Measurements from ENCODE around the gene GRIK4.
"Not testable (repeated sequence)": the region's sequence is repeated elsewhere in the genome, so short reads cannot be mapped to it uniquely, and the experiment has no call there.

Gene GRIK4

DNA sequence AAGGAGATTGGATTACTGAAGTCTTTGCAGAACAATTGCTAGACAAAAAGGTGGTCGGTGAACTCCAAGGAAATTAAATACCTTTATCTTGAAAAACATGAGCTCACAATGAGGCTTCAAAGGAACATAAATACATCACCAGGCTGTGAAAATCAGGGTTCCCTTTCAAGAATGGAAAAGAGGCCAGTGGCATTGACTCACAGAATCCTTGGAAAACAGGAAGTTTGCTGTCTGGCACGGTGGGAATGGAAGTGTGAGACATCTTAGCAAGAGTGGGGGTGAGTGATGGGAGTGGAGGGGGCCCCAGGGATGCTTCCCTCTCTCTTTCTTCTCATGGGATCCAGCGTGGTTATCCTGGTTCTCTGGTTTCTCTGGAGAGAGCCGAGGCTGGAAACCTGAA lies 463.4 kb downstream of the GRIK4 start:
- no peak for FAIRE-seq

DNA sequence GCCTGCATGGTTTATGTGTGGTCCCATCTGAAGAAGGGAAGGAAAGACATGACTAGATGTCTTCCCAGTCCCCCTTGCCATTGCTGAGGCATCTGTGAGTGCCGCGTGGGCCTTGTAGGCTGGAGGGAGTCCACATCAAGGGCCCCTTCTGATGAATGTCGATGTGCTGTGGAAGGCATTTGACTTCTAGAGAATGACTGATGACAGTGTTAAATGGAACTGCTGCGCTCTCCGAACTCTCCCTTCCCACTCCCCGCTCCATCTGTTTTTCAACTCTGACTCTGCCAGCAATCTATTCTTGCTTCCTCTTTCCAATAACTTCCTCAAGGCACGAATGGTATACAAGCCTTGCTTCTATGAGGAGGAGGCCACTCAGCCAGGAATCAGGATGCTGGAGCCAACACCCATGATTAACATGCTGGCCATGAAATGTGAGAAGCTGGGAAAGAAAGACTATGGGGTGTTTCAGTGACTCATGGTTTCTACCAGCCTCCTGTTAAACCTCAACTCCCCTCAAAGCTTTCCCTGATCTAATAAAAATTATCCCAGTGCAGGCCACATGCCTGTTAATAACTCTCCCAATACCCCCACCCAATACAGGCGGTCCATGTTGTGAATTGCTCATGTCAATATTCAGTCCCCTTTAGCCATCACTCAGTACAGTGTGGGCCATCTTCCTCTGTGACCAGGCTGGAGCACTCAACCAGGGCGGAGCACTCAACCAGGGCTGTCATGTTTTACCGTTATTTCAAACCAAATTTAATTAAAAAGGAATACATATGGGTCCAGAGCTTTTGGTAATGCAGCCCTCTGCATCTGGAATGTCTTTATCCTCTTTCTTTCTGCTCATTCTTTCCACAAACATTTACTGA lies 466.0 kb downstream of the GRIK4 start:
- FAIRE-seq: no peak

DNA sequence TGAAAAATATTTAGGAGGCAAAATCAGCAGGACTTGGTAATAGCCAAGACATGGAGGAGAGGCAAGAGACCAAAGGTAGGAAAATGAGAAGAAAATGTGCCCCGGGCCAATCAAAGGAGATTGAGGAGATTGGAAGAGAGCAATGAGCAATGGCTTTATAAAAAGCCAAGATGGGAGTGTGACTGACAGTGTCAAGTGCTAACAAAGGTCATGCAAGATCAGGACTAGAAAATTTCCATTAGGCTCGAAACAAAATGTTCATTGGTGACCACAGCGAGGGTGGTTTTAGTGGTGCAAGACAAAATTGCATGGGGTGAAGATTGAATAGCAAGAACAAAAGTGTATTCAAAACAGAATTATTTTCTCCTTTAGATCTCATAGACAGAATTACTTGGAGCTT lies 467.2 kb downstream of the GRIK4 start:
- FAIRE-seq: no peak

DNA sequence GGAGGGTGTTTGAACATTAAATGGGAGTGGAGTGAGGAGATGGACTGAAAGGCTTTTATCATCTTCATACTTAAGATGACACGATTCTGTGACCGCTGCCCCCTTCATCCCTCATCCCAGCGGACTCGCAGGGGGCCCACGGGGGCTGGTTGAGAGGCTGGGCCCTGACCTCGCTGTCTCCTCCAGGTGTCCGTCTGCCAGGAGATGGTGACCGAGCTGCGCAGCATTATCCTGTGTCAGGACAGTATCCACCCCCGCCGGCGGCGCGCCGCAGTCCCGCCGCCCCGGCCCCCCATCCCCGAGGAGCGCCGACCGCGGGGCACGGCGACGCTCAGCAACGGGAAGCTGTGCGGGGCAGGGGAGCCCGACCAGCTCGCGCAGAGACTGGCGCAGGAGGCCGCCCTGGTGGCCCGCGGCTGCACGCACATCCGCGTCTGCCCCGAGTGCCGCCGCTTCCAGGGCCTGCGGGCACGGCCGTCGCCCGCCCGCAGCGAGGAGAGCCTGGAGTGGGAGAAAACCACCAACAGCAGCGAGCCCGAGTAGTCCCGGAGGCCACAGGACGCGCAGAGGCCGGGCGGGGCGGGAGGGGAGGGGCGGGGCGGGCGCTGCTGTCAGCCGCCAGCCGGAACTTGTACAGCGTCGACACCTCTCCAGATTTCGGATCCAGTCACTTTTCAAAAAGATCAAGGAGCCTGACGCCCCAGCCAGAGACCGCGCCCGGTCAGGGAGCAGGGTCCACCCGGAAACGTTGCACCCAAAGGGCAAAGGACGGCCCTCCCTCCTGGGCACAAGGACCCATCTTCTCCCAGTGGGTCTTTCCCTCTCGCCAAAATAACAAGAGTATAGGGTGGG lies 474.4 kb downstream of the GRIK4 start:
- no peak for FAIRE-seq

DNA sequence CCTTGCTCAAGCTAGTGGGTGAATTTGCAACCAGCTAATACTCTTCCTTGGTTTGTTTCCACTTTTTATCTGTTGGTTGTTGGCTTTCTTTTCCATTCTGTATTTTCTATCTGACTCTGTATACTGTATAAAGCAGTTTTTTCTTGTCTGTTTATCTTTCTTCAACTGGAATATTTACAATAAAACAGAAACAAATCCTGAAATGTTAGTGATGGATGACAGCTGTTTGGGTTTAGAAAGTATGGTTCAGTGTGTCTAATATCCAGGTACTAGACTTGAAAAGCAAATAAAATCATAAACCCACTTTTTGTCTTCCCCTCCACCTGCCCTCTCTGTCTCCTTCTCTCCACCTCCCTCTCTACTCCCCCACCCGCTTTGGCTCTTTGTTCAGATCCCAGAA lies 477.1 kb downstream of the GRIK4 start:
- no peak for FAIRE-seq

DNA sequence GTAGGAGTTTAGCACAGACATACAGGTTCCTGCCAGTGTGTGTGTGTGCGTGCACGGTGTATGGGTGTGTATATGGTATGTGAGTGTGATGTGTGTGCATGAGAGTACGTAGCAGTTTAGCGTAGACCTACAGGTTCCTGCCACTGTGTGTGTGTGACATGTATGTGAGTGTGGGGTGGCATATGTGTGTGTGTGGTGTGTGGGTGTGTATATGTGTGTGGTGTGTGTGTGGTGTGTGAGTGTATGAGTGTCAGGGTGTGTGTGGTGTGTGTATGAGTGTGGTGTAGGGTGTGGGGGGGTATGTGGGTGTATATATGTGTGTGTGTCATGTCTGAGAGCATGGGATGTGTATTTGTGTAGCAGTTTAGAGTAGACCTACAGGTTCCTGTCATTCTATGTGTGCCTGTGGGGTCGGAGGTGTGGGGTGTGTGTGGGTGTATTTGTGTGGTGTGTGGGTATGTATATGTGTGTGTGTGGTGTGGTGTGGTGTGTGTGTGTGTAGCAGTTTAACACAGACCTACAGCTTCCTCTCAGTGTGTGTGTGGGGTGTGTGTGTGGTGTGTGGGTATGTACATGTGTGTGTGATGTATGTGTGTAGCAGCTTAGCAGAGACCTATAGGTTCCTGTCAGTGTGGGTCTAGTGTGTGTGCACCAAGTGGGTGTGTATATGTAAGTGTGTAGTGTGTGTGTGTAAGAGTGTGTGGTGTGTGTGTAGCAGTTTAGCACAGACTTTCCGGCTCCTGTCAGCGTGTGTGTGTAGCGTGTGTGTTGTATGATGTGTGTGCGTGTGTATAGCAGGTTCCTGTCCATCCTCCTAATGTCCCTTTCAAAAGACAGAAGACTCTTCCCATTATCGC lies 480.5 kb downstream of the GRIK4 start:
- FAIRE-seq: no peak

DNA sequence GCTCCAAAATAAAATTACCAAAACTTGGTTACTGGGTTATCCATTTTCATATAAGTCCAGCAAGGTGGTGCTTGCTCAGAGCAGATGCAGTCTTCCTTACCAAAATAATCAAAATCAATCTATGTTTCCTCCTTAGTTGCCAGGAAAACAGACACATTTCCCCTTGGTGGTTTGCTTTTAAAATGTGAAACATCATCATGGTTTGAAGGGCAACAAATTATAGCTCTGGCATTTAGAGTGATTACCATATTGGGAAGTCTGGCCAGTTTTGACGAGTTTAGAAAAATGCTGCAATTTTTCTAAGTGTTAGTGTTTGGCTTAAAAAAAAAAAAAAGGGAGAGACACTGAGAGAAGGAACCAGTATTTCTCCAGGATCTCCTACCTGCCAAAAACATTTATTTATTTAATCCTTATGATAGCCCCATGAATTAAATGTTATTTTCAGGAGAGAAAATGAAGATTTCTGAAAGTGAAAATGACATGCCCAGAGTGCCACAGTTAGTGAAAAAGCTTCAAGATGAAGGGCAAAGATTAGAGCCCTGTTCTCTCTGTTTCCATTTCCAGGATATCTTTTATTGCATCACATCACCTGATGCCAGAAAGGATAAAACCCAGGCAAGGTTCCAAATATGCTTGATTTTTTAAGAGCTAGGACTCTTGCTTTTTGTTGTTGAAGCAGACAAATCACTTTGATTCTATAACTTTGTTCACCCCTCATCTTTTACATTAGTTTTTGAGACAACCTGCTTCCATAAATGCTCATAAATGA lies 482.7 kb downstream of the GRIK4 start:
- no peak for FAIRE-seq

DNA sequence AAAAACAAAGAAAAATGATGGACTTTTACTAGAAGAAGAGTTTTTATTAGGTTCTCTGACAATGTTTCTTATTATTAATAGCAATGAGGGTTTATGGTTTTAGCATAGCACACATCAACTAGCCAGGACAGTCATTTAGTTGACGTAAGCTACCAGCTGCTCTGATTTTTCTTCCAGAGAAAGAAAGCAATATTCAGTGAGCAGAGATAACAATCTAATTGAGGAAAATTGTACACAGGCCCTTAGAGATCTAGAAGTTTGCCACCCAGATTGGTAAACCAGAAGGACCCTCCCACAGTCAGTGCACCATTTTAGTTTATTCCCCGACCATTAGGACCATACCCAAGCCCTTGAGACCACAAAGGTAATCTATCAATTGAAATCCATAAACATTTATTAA lies 483.6 kb downstream of the GRIK4 start:
- FAIRE-seq: no peak

DNA sequence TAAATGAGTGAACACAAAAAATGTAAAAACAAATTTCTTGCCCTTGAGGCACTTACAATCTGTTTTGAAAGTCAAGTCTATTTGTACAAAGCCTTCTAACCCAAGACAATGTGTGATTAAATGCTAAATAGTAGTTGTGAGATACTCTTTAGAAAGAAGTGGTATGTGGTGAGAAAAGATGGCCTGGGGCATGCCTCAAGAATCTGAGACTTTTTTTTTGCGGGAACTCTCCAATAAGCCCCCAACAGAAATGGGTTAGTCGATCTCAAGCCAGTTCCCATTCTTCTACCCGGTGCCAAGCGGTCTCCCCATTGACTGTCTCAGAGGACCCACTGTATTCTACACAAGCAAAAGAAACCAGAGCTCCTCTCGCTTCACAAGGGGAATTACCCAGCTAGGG lies 485.4 kb downstream of the GRIK4 start:
- no peak for FAIRE-seq

DNA sequence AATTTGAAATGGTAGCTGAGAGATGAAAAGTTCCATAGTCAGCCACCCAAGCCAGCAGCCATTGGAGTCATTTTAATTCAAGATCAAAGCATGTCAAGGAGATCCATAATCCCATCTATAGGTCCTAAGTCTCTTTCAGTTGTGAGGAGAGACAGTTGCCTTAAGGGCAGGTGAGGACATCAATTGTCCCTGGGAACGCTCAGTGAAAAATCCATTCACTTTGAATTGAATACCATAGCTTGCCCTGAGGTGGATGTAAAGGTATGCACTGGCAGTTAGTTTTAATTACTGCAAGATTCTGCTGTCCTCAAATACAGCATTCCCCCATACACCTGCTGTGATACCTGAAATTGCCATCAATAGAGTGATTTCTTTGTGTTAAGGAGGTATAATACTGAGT lies 487.0 kb downstream of the GRIK4 start:
- no peak for FAIRE-seq

DNA sequence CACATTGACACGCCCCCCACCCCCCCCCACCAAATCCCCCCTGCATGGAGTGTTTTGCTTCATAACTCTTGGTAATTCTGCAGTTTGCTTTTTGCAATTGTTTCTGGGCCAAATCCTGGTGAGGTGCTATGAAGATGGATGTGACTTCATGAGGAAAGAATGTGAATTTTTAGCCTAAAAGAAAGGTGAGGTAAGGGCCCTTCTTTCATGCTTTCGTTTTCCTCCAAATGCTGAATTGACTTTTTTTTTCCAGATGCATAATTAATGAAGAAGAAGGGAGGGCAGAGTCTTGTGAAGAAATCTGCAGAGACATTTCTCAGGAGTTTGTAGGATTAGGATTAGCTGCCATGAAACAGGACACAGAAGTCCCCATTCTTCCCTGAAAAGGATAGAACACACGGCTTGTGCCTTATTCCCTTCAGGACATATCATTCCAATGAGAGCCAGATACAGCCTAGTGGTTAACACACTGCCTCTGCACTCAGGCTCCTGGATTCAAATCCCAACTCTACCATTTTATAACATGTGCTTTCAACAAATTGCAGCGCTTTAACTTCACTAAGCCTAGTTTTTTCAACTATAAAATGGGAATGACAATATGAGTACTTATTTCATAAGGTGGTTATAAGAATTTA lies 492.8 kb downstream of the GRIK4 start:
- no peak for FAIRE-seq

DNA sequence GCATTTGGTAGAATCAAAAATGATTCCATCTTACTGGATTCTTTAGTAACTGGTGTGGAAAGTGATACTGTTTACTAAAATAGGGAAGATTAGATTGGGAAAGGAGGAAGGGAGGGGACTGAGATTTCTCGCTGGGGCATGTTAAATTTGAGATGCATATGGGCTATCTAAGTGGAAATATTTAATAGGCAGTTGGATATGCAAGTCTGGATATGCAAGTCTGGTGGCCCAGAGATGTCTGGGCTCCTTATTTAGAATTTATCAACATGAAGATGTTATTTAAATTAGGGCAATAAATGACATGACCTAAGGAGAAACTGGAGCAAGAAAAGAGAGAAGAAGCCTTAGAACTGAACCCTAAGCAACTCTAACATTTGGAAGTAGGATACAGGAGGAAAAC lies 495.4 kb downstream of the GRIK4 start:
- no peak for FAIRE-seq

DNA sequence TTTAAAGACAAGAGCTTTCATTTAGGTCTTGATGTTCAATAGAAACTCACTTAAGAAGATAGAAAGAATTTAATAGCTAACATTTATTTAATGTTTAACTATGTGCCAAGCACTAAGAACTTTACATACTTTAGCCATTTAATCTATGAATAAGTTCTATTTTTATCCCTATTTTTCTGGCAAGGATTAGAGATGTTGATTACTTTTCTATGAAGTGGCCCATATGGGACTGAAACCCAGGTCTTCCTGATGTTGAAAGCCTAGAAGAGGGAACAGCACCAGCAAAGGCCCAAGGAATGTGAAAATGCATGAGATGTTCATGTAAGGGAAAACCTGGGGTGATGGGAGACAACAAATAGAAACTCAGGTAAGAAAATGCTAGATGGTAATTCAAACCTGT lies 497.0 kb downstream of the GRIK4 start:
- no peak for FAIRE-seq

DNA sequence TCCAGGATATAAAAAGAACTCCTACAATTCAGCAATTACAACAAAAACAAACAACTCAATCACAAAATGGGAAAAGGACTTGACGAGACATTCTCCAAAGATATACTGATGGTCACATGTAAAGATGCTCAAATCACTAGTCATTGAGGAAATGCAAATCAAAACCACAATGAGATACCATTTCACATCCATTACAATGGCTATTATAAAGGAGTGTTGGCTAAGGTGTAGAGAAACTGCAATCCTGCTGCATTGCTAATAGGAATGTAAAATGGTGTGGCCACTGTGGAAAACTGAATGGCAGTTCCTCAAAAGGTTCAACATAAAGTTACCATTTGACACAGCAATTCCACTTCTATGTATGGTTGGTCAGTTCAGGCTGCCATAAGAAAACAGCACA lies 500.5 kb downstream of the GRIK4 start:
- no peak for FAIRE-seq

DNA sequence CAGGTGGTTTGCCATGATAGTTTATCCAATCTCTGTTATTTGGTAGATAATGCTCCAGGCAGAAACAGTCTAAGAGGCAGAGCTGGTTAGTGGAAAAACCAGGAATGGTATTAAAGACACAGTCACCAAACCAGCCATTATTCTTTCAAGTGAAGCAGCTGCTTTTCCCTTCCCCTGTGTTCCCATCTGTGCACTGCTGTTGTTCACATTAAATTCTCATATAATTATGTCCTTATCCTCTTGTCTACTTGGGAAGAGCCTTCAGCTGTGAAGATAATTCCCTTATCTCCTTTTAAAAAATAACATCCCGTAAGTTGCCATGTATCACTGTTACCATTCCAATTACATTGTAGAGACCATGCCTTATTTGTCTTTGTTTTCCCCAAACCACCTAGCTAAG lies 507.2 kb downstream of the GRIK4 start:
- no peak for FAIRE-seq

DNA sequence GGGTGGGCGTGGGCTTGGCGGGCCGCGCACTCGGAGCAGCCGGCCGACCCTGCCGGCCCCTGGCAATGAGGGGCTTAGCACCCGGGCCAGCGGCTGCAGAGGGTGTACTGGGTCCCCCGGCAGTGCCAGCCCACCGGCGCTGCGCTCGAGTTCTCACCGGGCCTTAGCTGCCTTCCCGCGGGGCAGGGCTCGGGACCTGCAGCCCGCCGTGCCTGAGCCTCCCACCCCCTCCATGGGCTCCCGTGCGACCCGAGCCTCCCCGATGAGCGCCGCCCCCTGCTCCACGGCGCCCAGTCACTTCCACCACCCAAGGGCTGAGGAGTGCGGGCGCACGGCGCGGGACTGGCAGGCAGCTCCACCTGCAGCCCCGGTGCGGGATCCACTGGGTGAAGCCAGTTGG lies 510.2 kb downstream of the GRIK4 start:
- not testable (repeated sequence) for FAIRE-seq

DNA sequence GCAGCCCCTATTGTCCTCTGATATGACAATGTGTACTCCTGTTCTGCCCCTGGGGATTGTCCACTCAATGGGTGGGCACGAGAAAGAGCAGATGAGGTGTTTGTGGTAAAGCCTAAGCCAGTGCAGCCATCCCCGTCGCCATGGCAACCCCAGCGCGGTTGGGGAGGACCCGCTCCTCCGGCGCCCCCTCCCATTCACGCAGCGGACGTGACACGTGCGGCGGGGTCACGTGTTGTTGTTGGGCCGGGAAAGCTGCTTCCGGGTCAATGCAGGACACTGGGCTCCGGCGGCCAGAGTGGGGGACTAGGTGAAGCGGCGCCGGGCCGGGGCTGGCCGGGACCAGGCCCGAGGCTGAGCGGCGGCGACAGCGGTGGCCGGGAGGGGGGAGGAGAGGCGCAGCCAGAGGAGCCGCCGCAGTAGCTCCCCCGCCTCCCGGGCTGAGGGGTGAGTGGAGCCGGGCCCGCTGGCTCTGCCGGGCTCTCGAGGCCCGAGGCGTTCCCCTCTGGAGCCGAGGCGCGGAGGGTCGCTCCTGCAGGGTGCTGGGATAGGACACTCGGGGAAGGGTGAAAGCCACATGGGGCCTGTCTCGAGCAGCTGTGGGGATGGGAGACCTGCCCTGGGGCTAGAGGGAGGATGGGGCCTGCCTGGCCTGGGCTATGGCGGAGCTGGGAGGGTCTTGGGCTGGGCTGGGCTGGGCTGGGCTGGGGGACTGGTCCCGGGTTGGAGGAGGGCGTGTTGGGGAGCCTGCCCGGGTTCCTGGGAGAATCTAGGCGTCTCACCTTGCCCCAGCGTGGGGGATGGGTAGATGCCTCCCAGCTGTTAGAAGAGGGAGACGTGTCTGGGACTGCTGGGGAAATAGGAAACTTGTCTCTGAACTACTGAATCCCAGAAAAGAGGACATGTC lies 512.6 kb downstream of the GRIK4 start, which contains the start of gene TBCEL:
Gene TBCEL, plus strand, starts transcription at position 255 of the 904 bp plus-strand sequence. CDS start 21,589 bp downstream, outside the sequence.
- peak; percentile 3 for FAIRE-seq

DNA sequence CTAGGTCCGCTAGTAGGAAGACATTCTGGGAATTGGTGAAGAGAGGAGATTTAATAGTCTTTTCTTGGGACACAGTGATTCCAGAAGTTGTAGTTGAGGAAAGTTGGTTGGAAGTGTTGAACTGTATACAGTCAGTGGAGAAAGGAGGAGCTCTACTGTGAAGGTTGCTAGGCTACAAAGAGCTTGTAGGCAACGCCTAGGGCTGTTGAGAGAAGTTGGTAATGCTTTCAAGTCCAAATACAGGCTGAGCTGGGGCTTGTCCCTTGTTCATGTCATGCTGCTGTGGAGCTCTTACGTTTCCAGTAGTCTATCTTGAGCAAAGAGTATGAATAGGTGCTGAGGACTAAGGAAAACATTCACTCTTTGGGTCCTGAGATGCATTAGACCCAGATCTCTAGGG lies 513.4 kb downstream of the GRIK4 start:
- no peak for FAIRE-seq

DNA sequence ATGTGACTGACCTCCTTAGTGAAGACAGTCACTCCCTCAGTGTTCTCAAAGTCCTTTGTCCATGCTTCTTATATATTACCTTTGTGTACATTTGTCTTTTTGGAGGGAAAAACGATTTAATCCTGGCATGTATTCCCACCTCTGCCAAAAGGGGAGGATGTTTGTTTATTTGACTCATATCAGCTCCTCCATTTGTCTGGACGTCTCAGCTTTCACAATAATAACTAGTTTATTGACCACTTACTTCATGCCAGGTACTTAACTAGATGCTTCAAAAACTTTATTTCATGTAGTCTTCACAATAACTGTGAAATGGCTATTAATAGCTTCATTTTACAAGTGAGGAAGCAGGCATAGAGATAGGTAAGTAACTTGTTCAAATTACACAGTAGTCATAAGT lies 517.6 kb downstream of the GRIK4 start:
- no peak for FAIRE-seq

DNA sequence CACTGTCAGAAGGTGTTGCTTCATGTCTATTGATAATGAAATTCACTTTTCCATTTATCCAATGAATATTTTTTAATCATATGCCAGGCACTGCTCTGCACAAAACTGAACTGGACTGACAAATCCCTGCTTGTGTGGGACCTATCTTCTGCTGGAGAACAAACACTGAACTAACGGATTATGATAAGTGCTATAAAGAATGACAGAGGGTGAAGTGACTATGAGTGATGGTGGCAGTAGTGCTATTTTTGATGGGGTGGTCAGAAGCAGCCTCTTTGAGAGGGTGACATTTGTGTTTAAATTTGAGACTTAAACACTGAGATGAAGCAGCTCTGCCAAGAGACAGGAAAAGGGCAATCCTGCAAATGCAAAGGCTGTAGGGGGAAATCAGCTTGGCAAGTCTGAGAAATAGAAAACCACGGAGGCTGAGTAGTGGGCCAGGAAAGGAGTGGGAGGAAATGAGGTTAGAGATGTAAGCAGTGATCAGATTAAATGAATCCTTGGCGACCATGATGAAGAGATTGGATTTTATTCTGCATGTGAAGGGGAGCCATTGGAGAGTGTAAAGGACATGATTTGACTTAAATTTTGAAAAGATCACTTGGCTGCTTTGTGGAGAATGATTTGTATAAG lies 518.4 kb downstream of the GRIK4 start:
- no peak for FAIRE-seq

Data from A204.1 (cell line).